ENCODE results near the gene CNTLN.

CNTLN gene

DNA sequence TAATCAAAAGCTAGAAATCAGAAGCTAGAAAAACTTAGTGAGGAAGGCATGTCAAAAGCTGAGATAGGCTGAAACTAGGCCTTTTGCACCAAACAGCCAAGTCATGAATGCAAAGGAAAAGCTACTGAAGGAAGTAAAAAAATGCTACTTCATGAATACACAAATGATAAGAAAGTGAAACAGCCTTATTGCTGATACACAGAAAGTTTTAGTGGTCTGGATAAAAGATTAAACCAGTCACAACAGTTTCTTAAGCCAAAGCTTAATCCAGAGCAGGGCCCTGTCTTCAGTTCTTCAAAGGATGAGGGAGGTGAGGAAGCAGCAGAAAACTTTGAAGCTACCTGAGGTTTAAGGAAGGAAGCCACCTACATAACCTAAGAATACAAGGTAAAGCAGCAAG is 341.6 kb downstream of the CNTLN start:
- H2AK5ac ChIP-seq (ENCODE audit: low read length): no peak overlapping the region
- no peak overlapping the region for H2BK12ac ChIP-seq (ENCODE audit: low read length)
- no peak overlapping the region for H3K27ac ChIP-seq (ENCODE audit: low read depth, low read length)
- no peak overlapping the region for H3K4ac ChIP-seq (ENCODE audit: low read depth, low read length)
- no peak overlapping the region for H4K8ac ChIP-seq (ENCODE audit: low read depth, low read length)
- H3K4me2 ChIP-seq (ENCODE audit: low read length): no peak overlapping the region
- H3K4me1 ChIP-seq (ENCODE audit: control insufficient read depth in 1 of 2, insufficient read depth in 2 of 2, low read length in 2 of 2): no peaks in the 10 kb centered on the region
- no peak overlapping the region for H2AFZ ChIP-seq (ENCODE audit: insufficient read depth, low read length, poor library complexity)
- peaks cover 4% of the 10 kb centered on the region for H3K9me3 ChIP-seq (ENCODE audit: insufficient read depth, low read depth, low read length)
- H3K4me3 ChIP-seq (ENCODE audit: low read depth, low read length): no peak overlapping the region
- no peak overlapping the region for H4K91ac ChIP-seq (ENCODE audit: low read depth, low read length)
- DNase-seq: no peak
- no peak overlapping the region for H2BK120ac ChIP-seq (ENCODE audit: insufficient read depth, low read length, poor library complexity)
- no peak overlapping the region for H3K18ac ChIP-seq (ENCODE audit: low read length)
- H3K9ac ChIP-seq (ENCODE audit: low read length): no peak overlapping the region
- H3K14ac ChIP-seq (ENCODE audit: low read length): no peak overlapping the region
- H2BK5ac ChIP-seq (ENCODE audit: low read depth, low read length, poor library complexity): no peak overlapping the region
- no peak overlapping the region for H3K23ac ChIP-seq (ENCODE audit: low read length)
- H3K36me3 ChIP-seq (ENCODE audit: control insufficient read depth in 1 of 2, insufficient read depth in 2 of 2, low read length in 2 of 2): no peaks in the 10 kb centered on the region
- H3K27me3 ChIP-seq (ENCODE audit: insufficient read depth, low read length): no peaks in the 10 kb centered on the region
- no peak overlapping the region for H4K12ac ChIP-seq (ENCODE audit: low read depth, low read length)
- no peaks in the 10 kb centered on the region for H3K79me2 ChIP-seq (ENCODE audit: control insufficient read depth, insufficient read depth, low read length, poor library complexity)
- H3K79me1 ChIP-seq (ENCODE audit: low read length): no peaks in the 10 kb centered on the region

DNA sequence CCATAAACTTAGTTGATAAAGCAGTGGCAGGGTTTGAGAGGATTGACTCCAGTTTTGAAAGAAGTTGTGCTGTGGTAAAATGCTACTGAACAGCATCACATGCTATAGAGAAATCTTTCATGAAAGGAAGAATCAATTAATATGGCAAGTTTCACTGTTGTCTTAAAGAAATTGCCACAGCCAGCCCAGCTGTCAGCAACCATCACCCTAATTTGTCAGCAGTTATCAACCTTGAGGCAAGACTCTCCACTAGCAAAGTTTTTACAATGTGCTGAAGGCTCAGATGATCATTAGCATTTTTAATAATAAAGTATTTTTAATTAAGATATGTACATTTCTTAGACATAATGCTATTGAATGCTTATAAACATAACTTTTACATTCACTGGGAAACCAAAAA is 343.0 kb downstream of the CNTLN start:
- no peak overlapping the region for H3K4me2 ChIP-seq (ENCODE audit: low read length)
- H4K8ac ChIP-seq (ENCODE audit: low read depth, low read length): no peak overlapping the region
- no peak overlapping the region for H3K4ac ChIP-seq (ENCODE audit: low read depth, low read length)
- DNase-seq: no peak
- no peak overlapping the region for H3K4me3 ChIP-seq (ENCODE audit: low read depth, low read length)
- no peak overlapping the region for H4K91ac ChIP-seq (ENCODE audit: low read depth, low read length)
- H4K12ac ChIP-seq (ENCODE audit: low read depth, low read length): no peak overlapping the region
- no peaks in the 10 kb centered on the region for H3K36me3 ChIP-seq (ENCODE audit: control insufficient read depth in 1 of 2, insufficient read depth in 2 of 2, low read length in 2 of 2)
- no peak overlapping the region for H2AFZ ChIP-seq (ENCODE audit: insufficient read depth, low read length, poor library complexity)
- H3K27ac ChIP-seq (ENCODE audit: low read depth, low read length): no peak overlapping the region
- H3K18ac ChIP-seq (ENCODE audit: low read length): no peak overlapping the region
- no peak overlapping the region for H2BK12ac ChIP-seq (ENCODE audit: low read length)
- H3K9me3 ChIP-seq (ENCODE audit: insufficient read depth, low read depth, low read length): peaks cover 4% of the 10 kb centered on the region
- no peak overlapping the region for H3K14ac ChIP-seq (ENCODE audit: low read length)
- no peak overlapping the region for H2AK5ac ChIP-seq (ENCODE audit: low read length)
- H3K23ac ChIP-seq (ENCODE audit: low read length): no peak overlapping the region
- no peak overlapping the region for H2BK120ac ChIP-seq (ENCODE audit: insufficient read depth, low read length, poor library complexity)
- no peaks in the 10 kb centered on the region for H3K27me3 ChIP-seq (ENCODE audit: insufficient read depth, low read length)
- H3K79me2 ChIP-seq (ENCODE audit: control insufficient read depth, insufficient read depth, low read length, poor library complexity): no peaks in the 10 kb centered on the region
- H2BK5ac ChIP-seq (ENCODE audit: low read depth, low read length, poor library complexity): no peak overlapping the region
- no peak overlapping the region for H3K9ac ChIP-seq (ENCODE audit: low read length)
- no peaks in the 10 kb centered on the region for H3K4me1 ChIP-seq (ENCODE audit: control insufficient read depth in 1 of 2, insufficient read depth in 2 of 2, low read length in 2 of 2)
- H3K79me1 ChIP-seq (ENCODE audit: low read length): no peaks in the 10 kb centered on the region

DNA sequence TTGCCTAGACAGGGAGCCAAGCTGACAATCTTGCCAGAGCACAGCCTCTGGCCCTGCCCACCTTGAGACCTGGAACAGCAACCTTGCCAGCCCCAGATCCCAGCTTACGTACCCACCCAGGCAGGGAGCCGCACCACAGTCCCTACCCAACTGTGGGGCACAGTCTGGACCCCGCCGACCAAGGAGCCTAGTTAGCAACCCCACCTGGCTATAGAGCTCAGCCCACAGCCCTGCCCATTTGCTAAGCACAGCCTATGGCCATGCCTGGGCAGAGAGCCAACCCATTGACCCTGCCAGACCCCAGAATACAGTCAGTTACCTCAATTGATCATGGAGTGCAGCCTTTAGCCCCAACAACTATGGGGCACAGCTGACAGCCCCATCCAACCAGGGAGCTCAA is 346.1 kb downstream of the CNTLN start:
- H2AFZ ChIP-seq (ENCODE audit: insufficient read depth, low read length, poor library complexity): no peak overlapping the region
- H4K12ac ChIP-seq (ENCODE audit: low read depth, low read length): no peak overlapping the region
- H4K8ac ChIP-seq (ENCODE audit: low read depth, low read length): no peak overlapping the region
- H3K36me3 ChIP-seq (ENCODE audit: control insufficient read depth in 1 of 2, insufficient read depth in 2 of 2, low read length in 2 of 2): no peaks in the 10 kb centered on the region
- H3K14ac ChIP-seq (ENCODE audit: low read length): no peak overlapping the region
- H3K4me3 ChIP-seq (ENCODE audit: low read depth, low read length): no peak overlapping the region
- no peak overlapping the region for H2BK120ac ChIP-seq (ENCODE audit: insufficient read depth, low read length, poor library complexity)
- H3K4me1 ChIP-seq (ENCODE audit: control insufficient read depth in 1 of 2, insufficient read depth in 2 of 2, low read length in 2 of 2): no peaks in the 10 kb centered on the region
- no peak overlapping the region for H2BK5ac ChIP-seq (ENCODE audit: low read depth, low read length, poor library complexity)
- peaks cover 4% of the 10 kb centered on the region for H3K9me3 ChIP-seq (ENCODE audit: insufficient read depth, low read depth, low read length)
- WGBS (ENCODE audit: extremely low coverage, insufficient coverage, insufficient read length): no CpG with 5 or more reads among the region's 4 CpGs
- no peak overlapping the region for H3K9ac ChIP-seq (ENCODE audit: low read length)
- no peaks in the 10 kb centered on the region for H3K79me1 ChIP-seq (ENCODE audit: low read length)
- H2AK5ac ChIP-seq (ENCODE audit: low read length): no peak overlapping the region
- no peak overlapping the region for H4K91ac ChIP-seq (ENCODE audit: low read depth, low read length)
- no peak overlapping the region for H3K18ac ChIP-seq (ENCODE audit: low read length)
- no peak overlapping the region for H2BK12ac ChIP-seq (ENCODE audit: low read length)
- H3K27ac ChIP-seq (ENCODE audit: low read depth, low read length): no peak overlapping the region
- no peak overlapping the region for H3K4ac ChIP-seq (ENCODE audit: low read depth, low read length)
- H3K79me2 ChIP-seq (ENCODE audit: control insufficient read depth, insufficient read depth, low read length, poor library complexity): no peaks in the 10 kb centered on the region
- H3K27me3 ChIP-seq (ENCODE audit: insufficient read depth, low read length): no peaks in the 10 kb centered on the region
- H3K4me2 ChIP-seq (ENCODE audit: low read length): no peak overlapping the region
- DNase-seq: no peak
- no peak overlapping the region for H3K23ac ChIP-seq (ENCODE audit: low read length)

DNA sequence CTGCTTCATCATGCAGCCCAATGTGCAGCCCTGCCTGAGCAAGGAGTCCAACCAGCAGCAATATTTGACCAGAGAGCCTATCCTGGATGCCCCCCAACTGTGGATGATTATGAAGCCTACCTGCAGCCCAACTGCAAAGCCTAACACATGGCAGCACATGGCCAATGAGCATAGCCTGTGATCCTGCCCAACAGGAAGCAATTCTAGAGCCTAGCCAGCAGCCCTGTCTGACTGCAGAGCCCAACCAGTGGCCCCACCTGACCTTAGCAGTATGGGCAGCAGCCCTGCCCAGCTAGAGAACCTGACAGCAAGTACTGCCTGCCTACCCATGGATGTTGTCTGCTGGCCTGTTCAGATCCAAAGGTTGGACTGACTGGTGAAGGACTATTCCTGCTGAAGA is 346.7 kb downstream of the CNTLN start:
- no peak overlapping the region for H3K23ac ChIP-seq (ENCODE audit: low read length)
- no peak overlapping the region for H3K4ac ChIP-seq (ENCODE audit: low read depth, low read length)
- no peak overlapping the region for H2AFZ ChIP-seq (ENCODE audit: insufficient read depth, low read length, poor library complexity)
- H3K14ac ChIP-seq (ENCODE audit: low read length): no peak overlapping the region
- H2BK5ac ChIP-seq (ENCODE audit: low read depth, low read length, poor library complexity): no peak overlapping the region
- H2AK5ac ChIP-seq (ENCODE audit: low read length): no peak overlapping the region
- no peaks in the 10 kb centered on the region for H3K36me3 ChIP-seq (ENCODE audit: control insufficient read depth in 1 of 2, insufficient read depth in 2 of 2, low read length in 2 of 2)
- no peaks in the 10 kb centered on the region for H3K4me1 ChIP-seq (ENCODE audit: control insufficient read depth in 1 of 2, insufficient read depth in 2 of 2, low read length in 2 of 2)
- H2BK120ac ChIP-seq (ENCODE audit: insufficient read depth, low read length, poor library complexity): no peak overlapping the region
- no peaks in the 10 kb centered on the region for H3K79me2 ChIP-seq (ENCODE audit: control insufficient read depth, insufficient read depth, low read length, poor library complexity)
- H2BK12ac ChIP-seq (ENCODE audit: low read length): no peak overlapping the region
- no peak overlapping the region for H3K4me3 ChIP-seq (ENCODE audit: low read depth, low read length)
- no peaks in the 10 kb centered on the region for H3K27me3 ChIP-seq (ENCODE audit: insufficient read depth, low read length)
- H3K9me3 ChIP-seq (ENCODE audit: insufficient read depth, low read depth, low read length): peaks cover 4% of the 10 kb centered on the region
- no peak overlapping the region for H4K12ac ChIP-seq (ENCODE audit: low read depth, low read length)
- H4K91ac ChIP-seq (ENCODE audit: low read depth, low read length): no peak overlapping the region
- H3K4me2 ChIP-seq (ENCODE audit: low read length): no peak overlapping the region
- H3K18ac ChIP-seq (ENCODE audit: low read length): no peak overlapping the region
- DNase-seq: no peak
- no peak overlapping the region for H3K9ac ChIP-seq (ENCODE audit: low read length)
- no peak overlapping the region for H4K8ac ChIP-seq (ENCODE audit: low read depth, low read length)
- H3K27ac ChIP-seq (ENCODE audit: low read depth, low read length): no peak overlapping the region
- no peaks in the 10 kb centered on the region for H3K79me1 ChIP-seq (ENCODE audit: low read length)

DNA sequence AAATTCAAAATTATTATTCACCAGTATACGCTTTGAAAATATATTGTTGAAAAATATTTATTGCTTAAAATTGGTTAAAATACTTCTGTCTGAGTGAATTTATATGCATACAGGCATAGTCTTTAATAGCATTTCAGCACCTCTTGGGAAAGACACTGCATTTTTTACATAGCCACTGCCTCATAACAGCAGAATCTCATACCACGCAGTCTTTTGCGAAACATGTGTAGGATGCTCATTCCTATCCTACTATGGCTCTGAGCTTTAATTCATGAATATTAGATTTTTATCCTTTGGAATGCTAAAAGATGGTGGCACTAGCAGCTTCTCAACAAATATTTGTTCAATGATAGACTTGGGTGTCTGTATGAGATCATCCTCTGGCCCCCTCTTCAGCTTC is 350.1 kb downstream of the CNTLN start:
- Histone ChIP-seq H3K4me3 (ENCODE audit: low read depth, low read length) (no peak overlapping the region), H3K4me1 (ENCODE audit: control insufficient read depth in 1 of 2, insufficient read depth in 2 of 2, low read length in 2 of 2) (no peaks in the 10 kb centered on the region), H4K8ac (ENCODE audit: low read depth, low read length) (no peak overlapping the region), H3K79me1 (ENCODE audit: low read length) (no peaks in the 10 kb centered on the region), H2AK5ac (ENCODE audit: low read length) (no peak overlapping the region), H3K79me2 (ENCODE audit: control insufficient read depth, insufficient read depth, low read length, poor library complexity) (no peaks in the 10 kb centered on the region), H3K18ac (ENCODE audit: low read length) (no peak overlapping the region), H3K4me2 (ENCODE audit: low read length) (no peak overlapping the region), H3K27me3 (ENCODE audit: insufficient read depth, low read length) (no peaks in the 10 kb centered on the region), H2BK120ac (ENCODE audit: insufficient read depth, low read length, poor library complexity) (no peak overlapping the region), H3K14ac (ENCODE audit: low read length) (no peak overlapping the region), H4K91ac (ENCODE audit: low read depth, low read length) (no peak overlapping the region), H2BK12ac (ENCODE audit: low read length) (no peak overlapping the region), H2AFZ (ENCODE audit: insufficient read depth, low read length, poor library complexity) (no peak overlapping the region), H4K12ac (ENCODE audit: low read depth, low read length) (no peak overlapping the region), H3K4ac (ENCODE audit: low read depth, low read length) (no peak overlapping the region), H3K9me3 (ENCODE audit: insufficient read depth, low read depth, low read length) (peaks cover 4% of the 10 kb centered on the region), H3K36me3 (ENCODE audit: control insufficient read depth in 1 of 2, insufficient read depth in 2 of 2, low read length in 2 of 2) (no peaks in the 10 kb centered on the region), H3K23ac (ENCODE audit: low read length) (no peak overlapping the region), H3K27ac (ENCODE audit: low read depth, low read length) (no peak overlapping the region), H3K9ac (ENCODE audit: low read length) (no peak overlapping the region), H2BK5ac (ENCODE audit: low read depth, low read length, poor library complexity) (no peak overlapping the region)
- WGBS (ENCODE audit: extremely low coverage, insufficient coverage, insufficient read length): no CpG with 5 or more reads among the region's 3 CpGs
- peak; percentile 56 to 84 for DNase-seq
